DOHH2 (cell line): ENCODE data around the gene CNTNAP2.

Experiments used
- EZH2phosphoT487 ChIP-seq: fragments of 200-600 bp; sonication (generic); IDR thresholded peaks from 2 replicates; pipeline ENCODE4 v1.6.1; 2017; ENCODE audit warnings: borderline replicate concordance, mild to moderate bottlenecking, antibody characterized with exemption, low read length, moderate library complexity, mixed read lengths
- TF ChIP-seq, protein P1 (sequence below): fragments of 200-600 bp; sonication (generic); IDR thresholded peaks from one replicate; pipeline ENCODE4 v1.5.1; 2014; ENCODE audit warnings: antibody characterized with exemption, mild to moderate bottlenecking, low read depth, low read length; ENCODE audit not compliant: poor library complexity, severe bottlenecking

DNA sequence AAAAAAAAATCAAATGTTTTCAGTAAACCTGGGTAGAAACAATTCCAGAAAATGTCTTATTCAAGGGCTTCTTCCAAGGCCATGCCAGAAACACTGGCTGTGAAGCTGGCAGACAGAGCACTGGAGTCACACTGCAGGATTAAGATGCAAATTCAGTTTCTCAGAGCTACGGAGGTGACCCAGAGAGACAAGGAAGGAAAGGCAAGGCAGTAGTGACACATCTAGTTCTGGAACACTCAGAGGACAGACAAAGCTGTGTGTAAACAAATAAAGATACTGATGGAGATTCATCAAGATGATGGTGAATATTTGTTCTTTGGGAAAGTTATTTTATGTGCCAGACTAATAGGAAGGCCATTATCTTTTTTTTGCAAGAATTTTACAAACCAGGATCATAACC, 1865.7 kb downstream of the CNTNAP2 start:
- TF ChIP-seq, protein P1, sequence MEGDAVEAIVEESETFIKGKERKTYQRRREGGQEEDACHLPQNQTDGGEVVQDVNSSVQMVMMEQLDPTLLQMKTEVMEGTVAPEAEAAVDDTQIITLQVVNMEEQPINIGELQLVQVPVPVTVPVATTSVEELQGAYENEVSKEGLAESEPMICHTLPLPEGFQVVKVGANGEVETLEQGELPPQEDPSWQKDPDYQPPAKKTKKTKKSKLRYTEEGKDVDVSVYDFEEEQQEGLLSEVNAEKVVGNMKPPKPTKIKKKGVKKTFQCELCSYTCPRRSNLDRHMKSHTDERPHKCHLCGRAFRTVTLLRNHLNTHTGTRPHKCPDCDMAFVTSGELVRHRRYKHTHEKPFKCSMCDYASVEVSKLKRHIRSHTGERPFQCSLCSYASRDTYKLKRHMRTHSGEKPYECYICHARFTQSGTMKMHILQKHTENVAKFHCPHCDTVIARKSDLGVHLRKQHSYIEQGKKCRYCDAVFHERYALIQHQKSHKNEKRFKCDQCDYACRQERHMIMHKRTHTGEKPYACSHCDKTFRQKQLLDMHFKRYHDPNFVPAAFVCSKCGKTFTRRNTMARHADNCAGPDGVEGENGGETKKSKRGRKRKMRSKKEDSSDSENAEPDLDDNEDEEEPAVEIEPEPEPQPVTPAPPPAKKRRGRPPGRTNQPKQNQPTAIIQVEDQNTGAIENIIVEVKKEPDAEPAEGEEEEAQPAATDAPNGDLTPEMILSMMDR, result no peak
- no peak for TF ChIP-seq EZH2phosphoT487
